Measurements from ENCODE around the gene KLK4.
A peak's percentile ranks its signal among the peaks of the same experiment; 100 is the strongest.

KLK4 gene

DNA sequence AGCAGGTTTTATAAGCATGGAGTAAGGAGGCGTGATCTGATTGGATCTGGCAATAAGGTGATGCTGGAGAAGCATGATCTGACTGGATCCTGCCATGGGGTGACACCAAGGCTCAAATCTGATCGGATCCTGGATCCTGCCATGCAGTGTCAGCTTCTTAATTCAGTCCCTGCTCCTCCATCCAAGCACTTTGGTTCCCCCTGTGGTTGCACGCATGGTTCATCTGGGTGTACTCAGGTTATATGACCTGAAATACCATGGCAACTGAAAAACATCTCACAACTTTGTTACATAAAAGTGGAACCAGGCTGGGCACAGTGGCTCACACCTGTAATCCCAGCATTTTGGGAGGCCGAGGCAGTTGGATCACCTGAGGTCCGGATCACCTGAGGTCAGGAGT lies 17.6 kb upstream of the KLK4 start:
- TF ChIP-seq, protein P1, sequence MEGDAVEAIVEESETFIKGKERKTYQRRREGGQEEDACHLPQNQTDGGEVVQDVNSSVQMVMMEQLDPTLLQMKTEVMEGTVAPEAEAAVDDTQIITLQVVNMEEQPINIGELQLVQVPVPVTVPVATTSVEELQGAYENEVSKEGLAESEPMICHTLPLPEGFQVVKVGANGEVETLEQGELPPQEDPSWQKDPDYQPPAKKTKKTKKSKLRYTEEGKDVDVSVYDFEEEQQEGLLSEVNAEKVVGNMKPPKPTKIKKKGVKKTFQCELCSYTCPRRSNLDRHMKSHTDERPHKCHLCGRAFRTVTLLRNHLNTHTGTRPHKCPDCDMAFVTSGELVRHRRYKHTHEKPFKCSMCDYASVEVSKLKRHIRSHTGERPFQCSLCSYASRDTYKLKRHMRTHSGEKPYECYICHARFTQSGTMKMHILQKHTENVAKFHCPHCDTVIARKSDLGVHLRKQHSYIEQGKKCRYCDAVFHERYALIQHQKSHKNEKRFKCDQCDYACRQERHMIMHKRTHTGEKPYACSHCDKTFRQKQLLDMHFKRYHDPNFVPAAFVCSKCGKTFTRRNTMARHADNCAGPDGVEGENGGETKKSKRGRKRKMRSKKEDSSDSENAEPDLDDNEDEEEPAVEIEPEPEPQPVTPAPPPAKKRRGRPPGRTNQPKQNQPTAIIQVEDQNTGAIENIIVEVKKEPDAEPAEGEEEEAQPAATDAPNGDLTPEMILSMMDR (IDR thresholded peaks at IDR 0.05; ENCODE audit: insufficient read depth, missing control alignments) = no peak
- DNase-seq (ENCODE audit: insufficient read length, low spot score) (no peak), FAIRE-seq (no peak)

DNA sequence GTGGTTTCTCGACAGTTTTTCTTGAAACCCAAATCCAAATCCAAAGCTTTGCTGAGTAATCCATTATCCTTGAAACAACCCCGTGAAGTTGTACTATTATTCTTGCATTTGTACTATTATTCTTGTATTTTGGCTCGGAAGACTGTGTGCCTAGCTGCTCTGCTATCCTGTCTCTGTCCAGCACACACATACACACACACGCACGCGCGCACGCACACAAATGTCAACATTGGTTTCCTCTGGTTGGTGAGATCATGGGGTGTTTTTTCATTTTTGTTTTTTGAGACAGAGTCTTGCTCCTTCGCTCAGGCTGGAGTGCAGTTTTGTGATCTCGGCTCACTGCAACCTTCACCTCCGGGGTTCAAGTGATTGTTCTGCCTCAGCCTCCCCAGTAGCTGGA lies 14.9 kb upstream of the KLK4 start:
- TF ChIP-seq, protein P1 (IDR thresholded peaks at IDR 0.05; ENCODE audit: insufficient read depth, missing control alignments) = no peak
- FAIRE-seq = no peak
- DNase-seq (ENCODE audit: insufficient read length, low spot score) = no peak

GRCh38 chr19:50925734-50926133 lies 14.5 kb upstream of the KLK4 start:
- FAIRE-seq = no peak
- DNase-seq (ENCODE audit: insufficient read length, low spot score) = no peak
- TF ChIP-seq, protein P1 (IDR thresholded peaks at IDR 0.05; ENCODE audit: insufficient read depth, missing control alignments) = no peak

- FAIRE-seq (no peak), DNase-seq (ENCODE audit: insufficient read length, low spot score) (no peak)
- TF ChIP-seq, protein P1 (IDR thresholded peaks at IDR 0.05; ENCODE audit: insufficient read depth, missing control alignments) = no peak
These were observed 13.4 kb upstream of the KLK4 start for GRCh38 chr19:50924586-50924985.

GRCh38 chr19:50922317-50922853 lies 11.2 kb upstream of the KLK4 start:
- TF ChIP-seq, protein P1 (IDR thresholded peaks at IDR 0.05; ENCODE audit: insufficient read depth, missing control alignments) = peak; percentile 86
- DNase-seq (ENCODE audit: insufficient read length, low spot score) = peak; percentile 61
- FAIRE-seq = no peak

DNA sequence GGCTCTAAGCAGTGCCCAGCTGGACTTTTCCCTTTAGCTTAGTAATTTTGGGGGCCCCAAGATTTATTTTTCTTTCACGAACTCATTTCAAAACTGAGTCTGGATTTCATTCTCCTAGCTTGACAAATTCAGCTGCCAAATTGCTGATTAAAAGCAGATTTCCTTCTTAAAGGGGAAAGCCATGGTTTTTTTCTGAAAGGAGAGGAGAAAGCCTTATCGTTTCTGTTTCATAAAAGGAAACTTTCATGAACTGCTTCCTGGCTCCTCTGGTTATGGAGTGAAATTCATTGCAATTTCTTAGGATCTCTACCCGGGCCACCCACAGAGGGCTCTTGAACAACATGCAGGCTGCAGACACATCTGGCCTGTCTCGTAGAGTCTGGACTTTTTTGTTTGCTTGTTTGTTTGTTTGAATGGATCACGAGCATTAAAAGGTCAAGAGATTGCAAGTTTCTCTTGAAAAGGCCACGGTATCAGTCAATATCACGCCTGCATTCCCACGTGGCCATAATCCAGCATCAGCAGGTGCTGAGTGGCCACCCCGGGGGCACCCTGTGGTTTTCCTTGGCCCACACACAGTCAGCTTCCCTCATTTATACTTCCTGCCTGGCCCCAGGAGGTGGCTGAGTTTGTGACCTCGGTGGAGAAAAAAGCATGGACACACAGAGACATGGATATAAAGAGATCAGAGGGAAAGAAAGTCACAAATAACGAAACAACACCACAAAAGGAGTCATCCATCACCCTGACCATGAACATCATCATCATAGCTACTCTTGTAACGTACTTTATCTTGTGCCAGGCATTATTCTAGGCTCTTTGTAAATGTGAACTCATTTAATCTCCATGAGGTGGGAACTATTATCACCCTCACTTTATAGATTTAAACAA lies 10.5 kb upstream of the KLK4 start:
- no peak for FAIRE-seq

More for the DNA sequence above, 10.5 kb upstream of the KLK4 start:
- TF ChIP-seq, protein P1 (IDR thresholded peaks at IDR 0.05; ENCODE audit: insufficient read depth, missing control alignments) = no peak
- DNase-seq (ENCODE audit: insufficient read length, low spot score) = no peak
